CD4-positive, CD25-positive, alpha-beta regulatory T cell (primary cell): ENCODE results near the gene GTF2B. TPM values are rescaled to one million over a fixed set of nuclear protein-coding genes. Genes with fewer than 3 reads are reported as not detected.

ENCODE experiments used
- ATAC-seq, 2 donors: fragments of 150-1000 bp; cut with Tn5 transposase; one replicate each; pipeline ENCODE4 v1.10.0; 2021; ENCODE audit warnings: low read depth in 2 of 2, moderate number of reproducible peaks in 2 of 2, moderate library complexity in 1 of 2
- DNase-seq, 3 donors: peaks; one replicate each; pipeline versions ENCODE4 v3.0.0 to v3.0.0-alpha.2; 2012 to 2022; ENCODE audit warnings: mixed read lengths in 1 of 3
- H3K27ac ChIP-seq: one replicate; pipeline ENCODE4 v1.7.0; 2013; ENCODE audit warnings: mild to moderate bottlenecking, low read length; ENCODE audit not compliant: insufficient read depth, poor library complexity, severe bottlenecking
- H3K27me3 ChIP-seq: one replicate; pipeline ENCODE4 v1.7.0; 2013; ENCODE audit warnings: low read length; ENCODE audit not compliant: control insufficient read depth, insufficient read depth
- H3K36me3 ChIP-seq: one replicate; pipeline ENCODE4 v1.7.0; 2013; ENCODE audit warnings: mild to moderate bottlenecking, low read length, moderate library complexity; ENCODE audit not compliant: control insufficient read depth, insufficient read depth
- H3K4me1 ChIP-seq: 2 replicates; pipeline ENCODE4 v1.7.0; 2013; ENCODE audit warnings: mild to moderate bottlenecking, low read length; ENCODE audit not compliant: insufficient read depth, control insufficient read depth, poor library complexity, severe bottlenecking
- H3K4me3 ChIP-seq: one replicate; pipeline ENCODE4 v1.7.0; 2013; ENCODE audit warnings: low read depth, mild to moderate bottlenecking, low read length, moderate library complexity
- H3K9me3 ChIP-seq, 2 experiments: 1 replicate in 1 of 2; 2 replicates in 1 of 2; pipeline ENCODE4 v1.7.0; 2013; ENCODE audit warnings: low read length in 2 of 2, mild to moderate bottlenecking in 1 of 2, moderate library complexity in 1 of 2; ENCODE audit not compliant: control insufficient read depth in 2 of 2
- H3K27ac Mint-ChIP-seq, 3 donors: one replicate each; pipeline ENCODE4 v1.8.0; 2020 to 2022; ENCODE audit warnings: mild to moderate bottlenecking in 3 of 3, mixed read lengths in 3 of 3, moderate library complexity in 2 of 3
- H3K27me3 Mint-ChIP-seq: one replicate; pipeline ENCODE4 v1.8.0; 2022; ENCODE audit warnings: mild to moderate bottlenecking, mixed read lengths
- H3K36me3 Mint-ChIP-seq: one replicate; pipeline ENCODE4 v1.8.0; 2020; ENCODE audit warnings: mixed read lengths
- H3K4me1 Mint-ChIP-seq, 4 donors: one replicate each; pipeline ENCODE4 v1.8.0; 2020 to 2022; ENCODE audit warnings: mixed read lengths in 4 of 4, mild to moderate bottlenecking in 1 of 4
- H3K4me3 Mint-ChIP-seq, 4 donors: one replicate each; pipeline ENCODE4 v1.8.0; 2020 to 2022; ENCODE audit warnings: mild to moderate bottlenecking in 4 of 4, mixed read lengths in 4 of 4, moderate library complexity in 3 of 4
- H3K9me3 Mint-ChIP-seq, 7 donors: one replicate each; pipeline ENCODE4 v1.8.0; 2020 to 2022; ENCODE audit warnings: mixed read lengths in 7 of 7, mild to moderate bottlenecking in 3 of 7, moderate library complexity in 2 of 7
- polyA plus RNA-seq, 4 donors: library from polyadenylated mRNA; unstranded; fragments of 300-500 nt; fragmentation: Illumina TruSeq; gene quantifications; one replicate each; pipeline ENCODE4 v1.2.3, GENCODE V29; 2021
- total RNA-seq: library from RNA; stranded (reverse); gene quantifications from one replicate; pipeline ENCODE4 v1.2.3, GENCODE V29; 2022

GTF2B gene
- total and polyA plus RNA-seq, 5 donors from 2014 or later, result 66.0 to 89.4 (median 73.9) TPM

GRCh38 chr1:88813471-88813870 is 77.9 kb downstream of the GTF2B start:
- Mint-ChIP-seq H3K27me3 (no peaks in the 10 kb centered on the region), H3K9me3 (no peaks in the 10 kb centered on the region), H3K36me3 (peaks cover 27% of the 10 kb centered on the region), H3K4me1 (peaks cover 0 to 7% (median 4%) of the 10 kb centered on the region in 4 donors), H3K27ac (no peak overlapping the region), H3K4me3 (no peak overlapping the region)
- Histone ChIP-seq H3K4me3 (no peak overlapping the region), H3K9me3 (no peaks in the 10 kb centered on the region), H3K4me1 (no peaks in the 10 kb centered on the region), H3K27me3 (no peaks in the 10 kb centered on the region), H3K36me3 (peaks cover 42% of the 10 kb centered on the region), H3K27ac (no peak overlapping the region)
- no peak for DNase-seq
- no peak for ATAC-seq

GRCh38 chr1:88812366-88812765 is 79.0 kb downstream of the GTF2B start:
- no peaks in the 10 kb centered on the region for H3K9me3 ChIP-seq
- Mint-ChIP-seq H3K27me3 (no peaks in the 10 kb centered on the region), H3K36me3 (peaks cover 21% of the 10 kb centered on the region), H3K4me3 (no peak overlapping the region), H3K4me1 (peaks cover 0 to 7% (median 4%) of the 10 kb centered on the region in 4 donors), H3K9me3 (no peaks in the 10 kb centered on the region), H3K27ac (peak overlapping the region in 1 of 3 donors; percentile 1)
- ATAC-seq (no peak), DNase-seq (no peak)
- no peak overlapping the region for H3K4me3 ChIP-seq
- no peak overlapping the region for H3K27ac ChIP-seq
- no peaks in the 10 kb centered on the region for H3K27me3 ChIP-seq
- H3K4me1 ChIP-seq, result no peaks in the 10 kb centered on the region
- peaks cover 50% of the 10 kb centered on the region for H3K36me3 ChIP-seq

GRCh38 chr1:88803444-88803843 is 87.9 kb downstream of the GTF2B start:
- Histone ChIP-seq H3K27ac (no peak overlapping the region), H3K4me3 (no peak overlapping the region), H3K27me3 (no peaks in the 10 kb centered on the region), H3K4me1 (no peaks in the 10 kb centered on the region), H3K9me3 (no peaks in the 10 kb centered on the region), H3K36me3 (peaks cover 50% of the 10 kb centered on the region)
- H3K4me3 Mint-ChIP-seq, result no peak overlapping the region
- peaks cover 0 to 14% (median 11%) of the 10 kb centered on the region in 4 donors for H3K4me1 Mint-ChIP-seq
- ATAC-seq (no peak), DNase-seq (no peak)
- peaks cover 0 to 3% (median 0%) of the 10 kb centered on the region in 7 donors for H3K9me3 Mint-ChIP-seq
- H3K27me3 Mint-ChIP-seq, result no peaks in the 10 kb centered on the region
- H3K36me3 Mint-ChIP-seq, result peaks cover 37% of the 10 kb centered on the region
- H3K27ac Mint-ChIP-seq, result no peak overlapping the region

- Histone ChIP-seq H3K4me1 (no peaks in the 10 kb centered on the region), H3K27ac (no peak overlapping the region), H3K9me3 (no peaks in the 10 kb centered on the region), H3K27me3 (no peaks in the 10 kb centered on the region), H3K4me3 (no peak overlapping the region), H3K36me3 (peaks cover 48% of the 10 kb centered on the region)
- peaks cover 0 to 14% (median 11%) of the 10 kb centered on the region in 4 donors for H3K4me1 Mint-ChIP-seq
- H3K27me3 Mint-ChIP-seq, result no peaks in the 10 kb centered on the region
- H3K9me3 Mint-ChIP-seq, result peaks cover 0 to 3% (median 0%) of the 10 kb centered on the region in 7 donors
- H3K27ac Mint-ChIP-seq, result no peak overlapping the region
- ATAC-seq, result no peak
- H3K4me3 Mint-ChIP-seq, result no peak overlapping the region
- peaks cover 39% of the 10 kb centered on the region for H3K36me3 Mint-ChIP-seq
- DNase-seq, result no peak
Measured at GRCh38 chr1:88802950-88803349, 88.4 kb downstream of the GTF2B start.

Other genes with a start within 250 kb of the GTF2B start
- gene PKN2, start 207.3 kb downstream of the GTF2B start, total RNA-seq, result 41.9 TPM
- gene PKN2, start 207.3 kb downstream of the GTF2B start, polyA plus RNA-seq, result 1 to 10 TPM; 6.7 to 8.1 (median 7.4) TPM
- gene KYAT3, start 101.1 kb upstream of the GTF2B start, total RNA-seq, result 16.5 TPM
- gene KYAT3, start 101.1 kb upstream of the GTF2B start, polyA plus RNA-seq, result 10 to 100 TPM; 20.4 to 32.0 (median 24.4) TPM
- gene RBMXL1, start 101.1 kb upstream of the GTF2B start, total RNA-seq, result 30.3 TPM
- 10 to 100 TPM; 10.6 to 14.0 (median 11.1) TPM for gene RBMXL1, start 101.1 kb upstream of the GTF2B start, polyA plus RNA-seq
- 36.6 TPM for gene GBP3, start 131.3 kb upstream of the GTF2B start, total RNA-seq
- 10 to 100 TPM; 11.7 to 21.8 (median 18.1) TPM for gene GBP3, start 131.3 kb upstream of the GTF2B start, polyA plus RNA-seq
- 87.1 TPM for gene GBP1, start 173.6 kb upstream of the GTF2B start, total RNA-seq
- gene GBP1, start 173.6 kb upstream of the GTF2B start, polyA plus RNA-seq, result 100 to 1,000 TPM in 1 of 4 donors, 10 to 100 TPM in 3; 70.4 to 124 (median 93.6) TPM
- 233 TPM for gene GBP2, start 234.5 kb upstream of the GTF2B start, total RNA-seq
- 100 to 1,000 TPM; 189 to 250 (median 234) TPM for gene GBP2, start 234.5 kb upstream of the GTF2B start, polyA plus RNA-seq